ENCODE measurements around the gene NRARP. TPM values are rescaled to one million over a fixed set of nuclear protein-coding genes. Genes with fewer than 3 reads are reported as not detected.

NRARP gene
- total and polyA plus RNA-seq, 10 of the 15 experiments (the other 5 are each of a cell fraction or from before 2014, with no cell fraction given), result 0.06 to 9.2 (median 2.2) TPM; not detected in 2

DNA sequence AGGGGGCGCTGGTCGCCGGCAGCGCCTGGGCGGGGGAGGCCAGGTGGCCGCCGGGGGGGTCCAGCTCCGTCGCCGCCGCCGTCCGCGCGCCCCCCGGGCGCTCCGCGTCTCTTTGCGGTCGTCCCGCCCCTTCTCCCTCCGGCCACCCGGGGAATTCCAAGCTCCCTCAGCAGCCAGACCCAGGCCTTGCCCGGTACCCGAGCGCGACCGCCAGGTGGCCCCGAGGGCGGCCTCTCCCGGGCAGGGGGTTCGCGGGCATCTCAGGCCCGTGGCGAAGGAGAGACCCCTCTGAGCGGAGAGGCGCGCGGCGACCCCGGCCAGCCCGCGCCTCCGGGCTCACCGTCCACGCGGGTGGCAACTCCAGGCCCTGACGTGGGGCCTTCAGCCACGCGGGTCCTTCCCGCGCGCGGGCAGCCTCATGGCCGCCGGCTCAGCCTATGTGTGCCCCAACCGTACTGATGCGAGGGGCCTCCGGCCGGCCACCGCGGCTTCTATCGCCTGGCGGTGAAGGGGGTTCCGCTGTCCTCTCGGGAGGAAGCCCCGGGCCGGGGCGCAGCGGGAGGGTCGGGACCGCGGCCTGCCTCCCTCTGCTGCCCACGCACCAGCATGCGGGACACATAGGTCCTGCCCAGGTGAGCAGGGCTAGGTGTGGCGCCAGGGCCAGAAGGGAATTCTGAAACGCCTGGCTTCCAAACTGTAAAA, 529 bp upstream of the NRARP start:
- ChIA-PET POLR2A (interaction anchor here (0.6 to 2.2 kb wide), 11 partner anchors 14 to 303 kb away, joined by 3 to 19 read pairs (median 4); partner anchors contain the start of genes ARRDC1, EXD3, NOXA1 and TUBB4B), SMC1A (ENCODE audit: uncharacterized antibody, unreplicated experiment) (interaction anchor here (1.0 to 1.5 kb wide), 4 partner anchors 13 to 140 kb away, joined by 3 to 8 read pairs (median 6); no protein-coding TSS in a partner anchor), RAD21 (ENCODE audit: unreplicated experiment) (interaction anchor here (0.9 to 2.1 kb wide), 8 partner anchors 15 to 142 kb away, joined by 3 to 20 read pairs (median 4); partner anchors contain the start of gene TUBB4B), CTCF (interaction anchor here (0.9 to 2.2 kb wide), 10 partner anchors 8 to 338 kb away, joined by 3 to 17 read pairs (median 6); partner anchors contain the start of genes EXD3, NOXA1 and TOR4A)
- Histone ChIP-seq H3K4me1 (ENCODE audit: control insufficient read depth, insufficient read depth, low read length) (peaks cover 35% of the 10 kb centered on the region), H3K9me3 (replicated peaks; ENCODE audit: control insufficient read depth, insufficient read depth, low read length) (no peaks in the 10 kb centered on the region), H3K27me3 (replicated peaks in 1 of 2; ENCODE audit: control insufficient read depth in 2 of 2, insufficient read depth in 2 of 2, low read length in 1 of 2) (no peaks in the 10 kb centered on the region; a peak in 1 of 4 replicates), H2AFZ (ENCODE audit: control insufficient read depth, low read depth, low read length) (peak overlapping the region; percentile 51), H3K4me2 (ENCODE audit: control insufficient read depth, insufficient read depth) (peak overlapping the region; percentile 62), H3K79me2 (ENCODE audit: control insufficient read depth, insufficient read depth, low read length) (no peaks in the 10 kb centered on the region; the same call in 1 of the 2 replicates), H4K20me1 (ENCODE audit: control insufficient read depth, insufficient read depth) (no peaks in the 10 kb centered on the region), H3K4me3 (peak overlapping the region; percentile 34; the same call in 1 of the 2 replicates), H3K27ac (ENCODE audit: control insufficient read depth, insufficient read depth) (no peak overlapping the region), H3K9ac (ENCODE audit: control insufficient read depth, insufficient read depth, low read length) (peak overlapping the region; percentile 53; the same call in 1 of the 2 replicates), H3K36me3 (ENCODE audit: control insufficient read depth in 2 of 2, insufficient read depth in 2 of 2, low read length in 1 of 2) (no peaks in the 10 kb centered on the region)
- intact Hi-C loops (cut with micrococcal nuclease; ENCODE audit: unreplicated experiment) (loop anchor here (2.0 to 5.0 kb wide), 2 partner anchors 104 to 120 kb away; partner anchors contain the start of genes EXD3 and NOXA1), in situ Hi-C loops (cut with MboI) (no loop called here)
- WGBS (ENCODE audit: insufficient coverage, insufficient replicate concordance, low lambda C conversion rate, missing lambda C conversion rate), result 2% methylated on average over 54 of the region's 78 CpGs
- ATAC-seq, result peak; percentile 72
- BruUV-seq (replicated peaks), result no TSS peak
- no peak for FAIRE-seq
- no peak for DNase-seq (ENCODE audit: low read depth, low spot score)
- no peak for TF ChIP-seq ZNF217 (IDR thresholded peaks at IDR 0.05)
- TF ChIP-seq SMARCA5 (IDR thresholded peaks at IDR 0.05), result peak; percentile 10; the same call in 1 of the 2 replicates
- peak; percentile 35; the same call in 1 of the 2 replicates for TF ChIP-seq HDAC2 (IDR thresholded peaks at IDR 0.05)
- peak; percentile 43; the same call in 1 of the 2 replicates for TF ChIP-seq SMC3 (IDR thresholded peaks at IDR 0.05; ENCODE audit: borderline replicate concordance, low read length)
- TF ChIP-seq SREBF1 (IDR thresholded peaks at IDR 0.05; ENCODE audit: low read length), result no peak
- TF ChIP-seq, protein P1, sequence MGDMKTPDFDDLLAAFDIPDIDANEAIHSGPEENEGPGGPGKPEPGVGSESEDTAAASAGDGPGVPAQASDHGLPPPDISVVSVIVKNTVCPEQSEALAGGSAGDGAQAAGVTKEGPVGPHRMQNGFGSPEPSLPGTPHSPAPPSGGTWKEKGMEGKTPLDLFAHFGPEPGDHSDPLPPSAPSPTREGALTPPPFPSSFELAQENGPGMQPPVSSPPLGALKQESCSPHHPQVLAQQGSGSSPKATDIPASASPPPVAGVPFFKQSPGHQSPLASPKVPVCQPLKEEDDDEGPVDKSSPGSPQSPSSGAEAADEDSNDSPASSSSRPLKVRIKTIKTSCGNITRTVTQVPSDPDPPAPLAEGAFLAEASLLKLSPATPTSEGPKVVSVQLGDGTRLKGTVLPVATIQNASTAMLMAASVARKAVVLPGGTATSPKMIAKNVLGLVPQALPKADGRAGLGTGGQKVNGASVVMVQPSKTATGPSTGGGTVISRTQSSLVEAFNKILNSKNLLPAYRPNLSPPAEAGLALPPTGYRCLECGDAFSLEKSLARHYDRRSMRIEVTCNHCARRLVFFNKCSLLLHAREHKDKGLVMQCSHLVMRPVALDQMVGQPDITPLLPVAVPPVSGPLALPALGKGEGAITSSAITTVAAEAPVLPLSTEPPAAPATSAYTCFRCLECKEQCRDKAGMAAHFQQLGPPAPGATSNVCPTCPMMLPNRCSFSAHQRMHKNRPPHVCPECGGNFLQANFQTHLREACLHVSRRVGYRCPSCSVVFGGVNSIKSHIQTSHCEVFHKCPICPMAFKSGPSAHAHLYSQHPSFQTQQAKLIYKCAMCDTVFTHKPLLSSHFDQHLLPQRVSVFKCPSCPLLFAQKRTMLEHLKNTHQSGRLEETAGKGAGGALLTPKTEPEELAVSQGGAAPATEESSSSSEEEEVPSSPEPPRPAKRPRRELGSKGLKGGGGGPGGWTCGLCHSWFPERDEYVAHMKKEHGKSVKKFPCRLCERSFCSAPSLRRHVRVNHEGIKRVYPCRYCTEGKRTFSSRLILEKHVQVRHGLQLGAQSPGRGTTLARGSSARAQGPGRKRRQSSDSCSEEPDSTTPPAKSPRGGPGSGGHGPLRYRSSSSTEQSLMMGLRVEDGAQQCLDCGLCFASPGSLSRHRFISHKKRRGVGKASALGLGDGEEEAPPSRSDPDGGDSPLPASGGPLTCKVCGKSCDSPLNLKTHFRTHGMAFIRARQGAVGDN (IDR thresholded peaks at IDR 0.05), result peak; percentile 58; the same call in 1 of the 2 replicates
- peak; percentile 75 for TF ChIP-seq RELA (IDR thresholded peaks at IDR 0.05; ENCODE audit: borderline replicate concordance, partially characterized antibody)
- TF ChIP-seq, protein P2, sequence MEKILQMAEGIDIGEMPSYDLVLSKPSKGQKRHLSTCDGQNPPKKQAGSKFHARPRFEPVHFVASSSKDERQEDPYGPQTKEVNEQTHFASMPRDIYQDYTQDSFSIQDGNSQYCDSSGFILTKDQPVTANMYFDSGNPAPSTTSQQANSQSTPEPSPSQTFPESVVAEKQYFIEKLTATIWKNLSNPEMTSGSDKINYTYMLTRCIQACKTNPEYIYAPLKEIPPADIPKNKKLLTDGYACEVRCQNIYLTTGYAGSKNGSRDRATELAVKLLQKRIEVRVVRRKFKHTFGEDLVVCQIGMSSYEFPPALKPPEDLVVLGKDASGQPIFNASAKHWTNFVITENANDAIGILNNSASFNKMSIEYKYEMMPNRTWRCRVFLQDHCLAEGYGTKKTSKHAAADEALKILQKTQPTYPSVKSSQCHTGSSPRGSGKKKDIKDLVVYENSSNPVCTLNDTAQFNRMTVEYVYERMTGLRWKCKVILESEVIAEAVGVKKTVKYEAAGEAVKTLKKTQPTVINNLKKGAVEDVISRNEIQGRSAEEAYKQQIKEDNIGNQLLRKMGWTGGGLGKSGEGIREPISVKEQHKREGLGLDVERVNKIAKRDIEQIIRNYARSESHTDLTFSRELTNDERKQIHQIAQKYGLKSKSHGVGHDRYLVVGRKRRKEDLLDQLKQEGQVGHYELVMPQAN (conservative IDR thresholded peaks at IDR 0.05), result 0 out of 2 replicates have a peak, but pooled peaks have one; percentile 20
- 0 out of 2 replicates have a peak, but pooled peaks have one; percentile 5 for TF ChIP-seq TCF12 (IDR thresholded peaks at IDR 0.05; ENCODE audit: low read depth, low read length)
- peak; percentile 64; the same call in 1 of the 2 replicates for TF ChIP-seq LARP7 (IDR thresholded peaks at IDR 0.05)
- TF ChIP-seq, protein P3, sequence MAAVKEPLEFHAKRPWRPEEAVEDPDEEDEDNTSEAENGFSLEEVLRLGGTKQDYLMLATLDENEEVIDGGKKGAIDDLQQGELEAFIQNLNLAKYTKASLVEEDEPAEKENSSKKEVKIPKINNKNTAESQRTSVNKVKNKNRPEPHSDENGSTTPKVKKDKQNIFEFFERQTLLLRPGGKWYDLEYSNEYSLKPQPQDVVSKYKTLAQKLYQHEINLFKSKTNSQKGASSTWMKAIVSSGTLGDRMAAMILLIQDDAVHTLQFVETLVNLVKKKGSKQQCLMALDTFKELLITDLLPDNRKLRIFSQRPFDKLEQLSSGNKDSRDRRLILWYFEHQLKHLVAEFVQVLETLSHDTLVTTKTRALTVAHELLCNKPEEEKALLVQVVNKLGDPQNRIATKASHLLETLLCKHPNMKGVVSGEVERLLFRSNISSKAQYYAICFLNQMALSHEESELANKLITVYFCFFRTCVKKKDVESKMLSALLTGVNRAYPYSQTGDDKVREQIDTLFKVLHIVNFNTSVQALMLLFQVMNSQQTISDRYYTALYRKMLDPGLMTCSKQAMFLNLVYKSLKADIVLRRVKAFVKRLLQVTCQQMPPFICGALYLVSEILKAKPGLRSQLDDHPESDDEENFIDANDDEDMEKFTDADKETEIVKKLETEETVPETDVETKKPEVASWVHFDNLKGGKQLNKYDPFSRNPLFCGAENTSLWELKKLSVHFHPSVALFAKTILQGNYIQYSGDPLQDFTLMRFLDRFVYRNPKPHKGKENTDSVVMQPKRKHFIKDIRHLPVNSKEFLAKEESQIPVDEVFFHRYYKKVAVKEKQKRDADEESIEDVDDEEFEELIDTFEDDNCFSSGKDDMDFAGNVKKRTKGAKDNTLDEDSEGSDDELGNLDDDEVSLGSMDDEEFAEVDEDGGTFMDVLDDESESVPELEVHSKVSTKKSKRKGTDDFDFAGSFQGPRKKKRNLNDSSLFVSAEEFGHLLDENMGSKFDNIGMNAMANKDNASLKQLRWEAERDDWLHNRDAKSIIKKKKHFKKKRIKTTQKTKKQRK (IDR thresholded peaks at IDR 0.05; ENCODE audit: low read depth, low read length), result no peak

All from GM12878 (cell line).